ENCODE measurements around the gene COL27A1.

- TF ChIP-seq CTCF (conservative IDR thresholded peaks at IDR 0.05; ENCODE audit: low read length) (no peak), EZH2phosphoT487 (IDR thresholded peaks at IDR 0.05; ENCODE audit: borderline replicate concordance, low read depth, low read length) (no peak)
Measured at GRCh38 chr9:114185570-114186490, 30.5 kb downstream of the COL27A1 start.
